ENCODE data around the gene SLC46A2. TPM values are rescaled to one million over a fixed set of nuclear protein-coding genes. Genes with fewer than 3 reads are reported as not detected.

The SLC46A2 gene
- total RNA-seq, 1 donor = not detected

DNA sequence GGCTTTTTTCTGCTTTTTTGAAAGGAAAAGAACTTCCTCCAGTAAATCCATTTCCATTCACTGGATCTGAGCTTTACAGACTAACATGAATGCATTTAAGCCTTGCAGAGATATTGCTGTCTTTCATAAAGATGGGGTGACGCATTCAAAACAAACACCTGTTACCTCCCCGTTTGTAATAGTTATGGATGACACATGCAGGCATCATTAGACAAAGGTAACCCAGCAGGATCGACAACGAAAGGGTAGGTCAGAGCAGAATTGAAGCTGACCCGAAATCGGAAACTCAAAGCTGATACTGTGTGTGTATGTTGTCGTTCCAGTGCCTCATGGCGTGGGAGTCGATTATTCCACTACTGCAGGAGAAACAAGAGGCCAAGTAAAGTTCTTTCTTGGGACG lies 22.2 kb downstream of the SLC46A2 start:
- DNase-seq (ENCODE audit: low read depth) = no peak
- H3K4me3 ChIP-seq (ENCODE audit: low read depth, low read length) = no peak overlapping the region

DNA sequence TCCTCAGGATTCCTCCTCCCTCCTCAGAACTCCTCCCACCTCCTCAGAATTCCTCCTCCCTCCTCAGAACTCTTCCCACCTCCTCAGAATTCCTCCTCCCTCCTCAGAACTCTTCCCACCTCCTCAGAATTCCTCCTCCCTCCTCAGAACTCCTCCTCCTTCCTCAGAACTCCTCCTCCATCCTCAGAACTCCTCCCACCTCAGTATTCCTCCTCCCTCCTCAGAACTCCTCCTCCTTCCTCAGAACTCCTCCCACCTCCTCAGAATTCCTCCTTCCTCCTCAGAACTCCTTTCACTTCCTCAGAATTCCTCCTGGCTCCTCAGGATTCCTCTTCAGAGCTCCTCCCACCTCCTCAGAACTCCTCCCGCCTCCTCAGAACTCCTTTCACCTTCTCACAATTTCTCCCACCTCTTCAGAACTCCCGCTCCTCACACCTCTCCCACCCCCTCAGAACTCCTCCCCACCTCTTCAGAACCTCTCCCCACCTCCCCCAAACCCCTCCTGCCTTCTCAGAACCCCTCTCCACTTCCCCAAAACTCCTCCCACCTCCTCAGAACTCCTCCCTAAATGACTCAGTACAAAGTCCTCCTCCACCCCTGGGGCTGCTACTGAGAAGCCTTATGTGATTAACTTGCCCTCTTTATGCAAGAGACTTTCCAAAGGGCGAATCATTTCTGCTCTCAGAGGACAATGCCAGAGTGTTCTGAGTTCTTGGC lies 23.2 kb downstream of the SLC46A2 start:
- DNase-seq (ENCODE audit: low read depth) = peak; percentile 90
- H3K4me3 ChIP-seq (ENCODE audit: low read depth, low read length) = peak overlapping the region; percentile 25
- TF ChIP-seq, protein P1, sequence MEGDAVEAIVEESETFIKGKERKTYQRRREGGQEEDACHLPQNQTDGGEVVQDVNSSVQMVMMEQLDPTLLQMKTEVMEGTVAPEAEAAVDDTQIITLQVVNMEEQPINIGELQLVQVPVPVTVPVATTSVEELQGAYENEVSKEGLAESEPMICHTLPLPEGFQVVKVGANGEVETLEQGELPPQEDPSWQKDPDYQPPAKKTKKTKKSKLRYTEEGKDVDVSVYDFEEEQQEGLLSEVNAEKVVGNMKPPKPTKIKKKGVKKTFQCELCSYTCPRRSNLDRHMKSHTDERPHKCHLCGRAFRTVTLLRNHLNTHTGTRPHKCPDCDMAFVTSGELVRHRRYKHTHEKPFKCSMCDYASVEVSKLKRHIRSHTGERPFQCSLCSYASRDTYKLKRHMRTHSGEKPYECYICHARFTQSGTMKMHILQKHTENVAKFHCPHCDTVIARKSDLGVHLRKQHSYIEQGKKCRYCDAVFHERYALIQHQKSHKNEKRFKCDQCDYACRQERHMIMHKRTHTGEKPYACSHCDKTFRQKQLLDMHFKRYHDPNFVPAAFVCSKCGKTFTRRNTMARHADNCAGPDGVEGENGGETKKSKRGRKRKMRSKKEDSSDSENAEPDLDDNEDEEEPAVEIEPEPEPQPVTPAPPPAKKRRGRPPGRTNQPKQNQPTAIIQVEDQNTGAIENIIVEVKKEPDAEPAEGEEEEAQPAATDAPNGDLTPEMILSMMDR (IDR thresholded peaks at IDR 0.05; ENCODE audit: insufficient read depth, low read depth, low read length) = no peak

More for the DNA sequence above, 22.2 kb downstream of the SLC46A2 start:
- TF ChIP-seq, protein P1 (IDR thresholded peaks at IDR 0.05; ENCODE audit: insufficient read depth, low read depth, low read length) = no peak

DNA sequence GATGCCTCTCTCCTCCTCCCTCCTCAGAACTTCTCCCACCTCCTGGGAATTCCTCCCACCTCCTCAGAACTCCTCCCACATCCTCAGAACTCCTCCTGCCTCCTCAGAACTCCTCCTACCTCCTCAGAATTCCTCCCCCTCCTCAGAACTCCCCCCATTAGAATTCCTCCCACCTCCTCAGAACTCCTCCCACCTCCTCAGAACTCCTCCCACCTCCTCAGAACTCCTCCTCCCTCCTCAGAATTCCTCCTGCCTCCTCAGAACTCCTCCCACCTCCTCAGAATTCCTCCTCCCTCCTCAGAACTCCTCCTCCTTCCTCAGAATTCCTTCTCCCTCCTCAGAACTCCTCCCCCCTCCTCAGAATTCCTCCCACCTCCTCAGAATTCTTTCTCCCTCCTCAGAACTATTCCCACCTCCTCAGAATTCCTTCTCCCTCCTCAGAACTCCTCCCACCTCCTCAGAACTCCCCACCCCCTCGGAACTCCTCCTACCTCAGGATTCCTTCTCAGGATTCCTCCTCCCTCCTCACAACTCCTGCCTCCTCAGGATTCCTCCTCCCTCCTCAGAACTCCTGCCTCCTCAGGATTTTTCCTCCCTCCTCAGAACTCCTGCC lies 23.9 kb downstream of the SLC46A2 start:
- DNase-seq (ENCODE audit: low read depth) = peak; percentile 88
- TF ChIP-seq, protein P1 (IDR thresholded peaks at IDR 0.05; ENCODE audit: insufficient read depth, low read depth, low read length) = no peak

DNA sequence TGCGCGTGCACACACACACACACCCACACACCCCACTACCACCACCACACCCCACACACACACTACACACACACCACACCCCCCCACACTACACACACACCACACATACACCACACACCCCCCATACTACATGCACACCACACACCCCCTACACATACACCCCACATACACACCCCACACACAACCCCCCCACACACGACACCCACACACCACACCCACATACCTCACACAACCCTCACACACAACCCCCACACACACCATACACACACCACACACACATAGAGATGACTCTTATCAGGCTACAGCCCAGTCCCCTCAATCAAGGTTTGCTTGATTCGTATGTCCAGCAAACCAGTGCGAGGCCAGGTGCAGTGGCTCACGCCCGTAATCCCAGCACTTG lies 25.7 kb downstream of the SLC46A2 start:
- TF ChIP-seq, protein P1 (IDR thresholded peaks at IDR 0.05; ENCODE audit: insufficient read depth, low read depth, low read length) = no peak
- H3K4me3 ChIP-seq (ENCODE audit: low read depth, low read length) = no peak overlapping the region
- DNase-seq (ENCODE audit: low read depth) = no peak

More for the DNA sequence above, 23.9 kb downstream of the SLC46A2 start:
- H3K4me3 ChIP-seq (ENCODE audit: low read depth, low read length) = no peak overlapping the region

DNA sequence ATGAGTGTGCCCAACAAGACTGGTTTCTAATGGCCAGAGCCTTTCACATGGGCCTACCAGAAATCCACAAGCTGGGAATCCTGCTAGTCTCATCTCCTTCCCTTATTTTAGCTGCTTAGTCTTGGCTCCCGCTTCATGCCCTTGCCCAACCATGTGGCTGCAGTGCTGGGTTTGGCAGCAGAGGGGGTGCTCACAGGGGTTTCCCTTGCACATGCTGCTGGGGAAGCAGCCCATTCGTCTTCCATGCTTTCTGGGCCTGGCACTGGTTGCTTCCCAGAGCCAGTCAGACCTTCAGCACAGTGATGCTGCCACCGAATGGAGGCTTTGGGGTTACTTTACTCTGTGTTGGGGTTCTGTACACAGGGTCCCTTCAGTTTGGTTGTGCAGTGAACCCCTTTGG lies 26.3 kb downstream of the SLC46A2 start:
- no peak overlapping the region for H3K4me3 ChIP-seq (ENCODE audit: low read depth, low read length)
- TF ChIP-seq, protein P1 (IDR thresholded peaks at IDR 0.05; ENCODE audit: insufficient read depth, low read depth, low read length) = no peak
- no peak for DNase-seq (ENCODE audit: low read depth)

DNA sequence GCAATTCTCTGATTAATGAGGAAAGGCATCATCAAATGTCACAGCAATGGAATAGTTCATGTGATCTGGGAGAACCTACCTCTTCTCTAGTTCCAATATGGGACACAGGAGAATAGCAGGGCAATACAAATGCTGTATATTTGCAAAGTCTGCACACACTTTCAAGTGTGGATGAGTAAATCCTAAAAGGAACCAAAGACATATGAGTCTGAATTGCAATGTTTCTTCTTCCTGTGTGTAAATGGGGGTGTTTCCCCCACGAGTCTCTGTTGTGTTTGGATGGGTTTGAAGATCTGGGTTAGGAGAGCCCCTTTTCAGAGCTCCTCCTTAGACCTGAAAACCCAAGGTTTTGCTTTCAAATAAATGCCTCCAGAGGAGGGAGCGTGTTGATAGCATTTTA lies 26.9 kb downstream of the SLC46A2 start:
- no peak overlapping the region for H3K4me3 ChIP-seq (ENCODE audit: low read depth, low read length)
- TF ChIP-seq, protein P1 (IDR thresholded peaks at IDR 0.05; ENCODE audit: insufficient read depth, low read depth, low read length) = no peak
- DNase-seq (ENCODE audit: low read depth) = no peak
